Progenitor cell of endocrine pancreas (in vitro differentiated cells): ENCODE results near the gene MAGI1. TPM values are rescaled to one million over a fixed set of nuclear protein-coding genes. Genes with fewer than 3 reads are reported as not detected.

Experiments used
- DNase-seq: peaks from one replicate; pipeline ENCODE4 v3.0.0; 2021; ENCODE audit warnings: low spot score; ENCODE audit not compliant: unreplicated experiment
- H3K27ac Mint-ChIP-seq: 2 replicates; pipeline ENCODE4 v1.8.0; 2021; ENCODE audit warnings: mild to moderate bottlenecking, moderate library complexity, mixed read lengths
- H3K27me3 Mint-ChIP-seq: 2 replicates; pipeline ENCODE4 v1.8.0; 2021; ENCODE audit warnings: mixed read lengths
- H3K36me3 Mint-ChIP-seq: 2 replicates; pipeline ENCODE4 v1.8.0; 2022; ENCODE audit warnings: mixed read lengths; ENCODE audit not compliant: insufficient read depth
- H3K4me1 Mint-ChIP-seq: 2 replicates; pipeline ENCODE4 v1.8.0; 2021; ENCODE audit warnings: low read depth, mixed read lengths
- H3K4me3 Mint-ChIP-seq: 2 replicates; pipeline ENCODE4 v1.8.0; 2021; ENCODE audit warnings: low read depth, mild to moderate bottlenecking, moderate library complexity, mixed read lengths
- H3K9me3 Mint-ChIP-seq: 2 replicates; pipeline ENCODE4 v1.8.0; 2021; ENCODE audit warnings: low read depth, mixed read lengths
- CTCF ChIP-seq: fragments of 200-600 bp; sonication (generic); IDR thresholded peaks from one replicate; pipeline ENCODE4 v1.5.0; 2021; ENCODE audit warnings: antibody characterized with exemption, mild to moderate bottlenecking; ENCODE audit not compliant: unreplicated experiment
- total RNA-seq: library from RNA; stranded (reverse); gene quantifications from 2 replicates; pipeline ENCODE4 v1.2.1, GENCODE V29; 2021

Gene MAGI1
- total RNA-seq, 1 donor from 2014 or later: 142 TPM

DNA sequence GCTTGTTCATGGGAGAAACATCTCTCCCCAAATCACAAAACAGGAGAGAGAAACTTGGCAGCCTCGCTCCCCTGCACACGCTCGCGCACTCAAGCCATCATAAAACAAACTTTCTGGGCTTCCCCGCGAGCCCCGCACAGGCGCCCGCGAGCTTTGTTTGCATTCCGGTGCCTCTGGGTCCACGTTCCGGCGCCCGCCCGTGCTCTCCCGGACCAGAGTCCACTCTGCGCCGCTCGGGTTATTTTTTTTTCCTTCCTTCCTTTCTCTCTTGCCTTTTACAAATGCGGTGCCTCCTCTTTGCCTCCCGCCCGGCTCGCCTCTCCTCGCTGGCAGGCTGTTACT, 363 bp downstream of the MAGI1 start:
- Mint-ChIP-seq H3K4me1 (peaks cover 30% of the 10 kb centered on the region), H3K27me3 (peaks cover 3% of the 10 kb centered on the region), H3K4me3 (peak overlapping the region; percentile 98), H3K36me3 (peaks cover 7% of the 10 kb centered on the region), H3K9me3 (no peaks in the 10 kb centered on the region), H3K27ac (peak overlapping the region; percentile 98)
- TF ChIP-seq CTCF: no peak
- no peak for DNase-seq

- H3K36me3 Mint-ChIP-seq: peaks cover 7% of the 10 kb centered on the region
- no peaks in the 10 kb centered on the region for H3K9me3 Mint-ChIP-seq
- no peak for TF ChIP-seq CTCF
- H3K4me1 Mint-ChIP-seq: peaks cover 33% of the 10 kb centered on the region
- H3K4me3 Mint-ChIP-seq: peak overlapping the region; percentile 98
- DNase-seq: peak; percentile 20
- peak overlapping the region; percentile 98 for H3K27ac Mint-ChIP-seq
- H3K27me3 Mint-ChIP-seq: peaks cover 3% of the 10 kb centered on the region
Observed at GRCh38 chr3:66037986-66038369, 740 bp downstream of the MAGI1 start.

DNA sequence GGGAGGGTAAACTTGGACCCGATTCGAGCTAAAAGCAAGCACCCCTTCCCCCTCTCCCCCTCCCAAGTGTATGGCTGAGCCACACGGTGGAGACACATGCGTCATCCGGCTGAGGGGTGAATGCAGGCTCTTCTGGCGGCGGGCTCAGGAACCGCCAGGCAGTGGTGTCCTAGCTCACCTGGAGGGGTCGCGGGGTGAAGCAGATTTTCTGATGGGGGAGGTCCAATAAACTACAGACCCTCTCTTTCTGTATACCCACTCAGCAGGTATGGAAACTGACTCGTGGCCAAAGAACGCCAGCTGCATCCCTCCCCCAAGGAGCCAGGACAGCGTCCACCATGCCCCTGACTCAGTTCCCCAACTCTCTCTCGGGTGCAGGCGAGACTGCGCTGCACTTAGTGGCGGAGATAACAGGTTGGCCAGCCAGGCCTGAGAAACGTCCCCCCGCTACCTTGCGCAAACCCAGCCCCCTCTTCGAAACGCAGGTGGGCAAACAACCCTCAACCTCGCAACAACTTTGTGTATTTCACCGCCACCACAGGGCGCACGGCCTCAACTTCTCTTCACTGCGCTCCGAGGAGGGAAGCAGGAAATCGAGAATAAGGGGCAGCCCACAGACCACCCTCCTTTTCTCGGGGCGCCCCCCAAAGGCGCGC, 1.3 kb downstream of the MAGI1 start:
- Mint-ChIP-seq H3K27ac (peak overlapping the region; percentile 98), H3K27me3 (peaks cover 3% of the 10 kb centered on the region), H3K9me3 (no peaks in the 10 kb centered on the region), H3K4me3 (peak overlapping the region; percentile 98), H3K4me1 (peaks cover 33% of the 10 kb centered on the region), H3K36me3 (peaks cover 7% of the 10 kb centered on the region)
- DNase-seq: peak; percentile 38
- peak; percentile 44 for TF ChIP-seq CTCF

DNA sequence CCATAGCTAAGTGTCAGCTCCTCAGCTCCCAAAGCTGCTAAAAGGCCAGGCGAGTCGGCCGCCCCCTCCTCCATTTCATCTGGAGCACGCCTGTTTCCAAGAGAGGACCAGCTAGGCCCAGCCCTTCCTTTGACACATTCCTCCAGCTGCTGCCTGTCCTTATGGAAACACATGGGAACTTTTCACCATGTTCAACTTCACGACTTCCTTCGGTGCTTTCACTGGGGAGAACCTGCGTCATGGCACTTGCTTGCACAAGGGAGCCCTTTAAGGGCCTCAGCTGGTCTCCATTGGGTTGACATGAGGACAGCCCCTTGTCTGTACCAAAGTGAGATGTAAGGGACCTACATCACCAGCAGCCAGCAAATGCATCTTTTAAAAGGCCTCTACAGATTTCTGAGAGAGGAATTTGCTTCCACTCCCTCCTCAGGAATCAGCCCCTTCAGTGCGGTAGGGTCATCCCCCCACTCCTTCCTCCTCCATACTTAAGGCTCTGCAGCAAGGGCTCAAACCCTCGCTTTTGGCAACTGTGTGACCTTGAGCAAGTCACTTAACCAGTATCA, 2.1 kb downstream of the MAGI1 start:
- TF ChIP-seq CTCF: no peak
- Mint-ChIP-seq H3K36me3 (peaks cover 10% of the 10 kb centered on the region), H3K4me3 (peak overlapping the region; percentile 98), H3K9me3 (no peaks in the 10 kb centered on the region), H3K27me3 (peaks cover 3% of the 10 kb centered on the region), H3K4me1 (peaks cover 37% of the 10 kb centered on the region), H3K27ac (peak overlapping the region; percentile 98)
- no peak for DNase-seq

- Mint-ChIP-seq H3K4me1 (peaks cover 39% of the 10 kb centered on the region), H3K36me3 (peaks cover 12% of the 10 kb centered on the region), H3K27ac (peak overlapping the region; percentile 98), H3K27me3 (no peaks in the 10 kb centered on the region), H3K4me3 (peak overlapping the region; percentile 98), H3K9me3 (no peaks in the 10 kb centered on the region)
- no peak for DNase-seq
- no peak for TF ChIP-seq CTCF
Observed at GRCh38 chr3:66035763-66036477, 2.8 kb downstream of the MAGI1 start.
